Neural progenitor cell (in vitro differentiated cells): ENCODE results near the gene PDLIM5. TPM values are rescaled to one million over a fixed set of nuclear protein-coding genes. Genes with fewer than 3 reads are reported as not detected.

Experiments
- DNase-seq: peaks from one replicate; pipeline ENCODE4 v3.0.0-alpha.2; 2016; ENCODE audit warnings: low spot score
- H2AFZ ChIP-seq: fragments of 200-600 bp; sonication (generic); replicated peaks from 2 replicates; pipeline ENCODE4 v1.6.1; 2016; ENCODE audit warnings: antibody characterized with exemption
- H3F3A ChIP-seq: fragments of 200-600 bp; sonication (generic); 2 replicates; pipeline ENCODE4 v1.6.1; 2016; ENCODE audit warnings: antibody characterized with exemption, low read depth
- H3K27ac ChIP-seq: fragments of 200-600 bp; sonication (generic); 2 replicates; pipeline ENCODE4 v1.5.1; 2016; ENCODE audit warnings: mild to moderate bottlenecking
- H3K27me3 ChIP-seq: fragments of 200-600 bp; sonication (generic); 2 replicates; pipeline ENCODE4 v1.6.1; 2016; ENCODE audit warnings: mild to moderate bottlenecking, moderate library complexity
- H3K36me3 ChIP-seq: fragments of 200-600 bp; sonication (generic); 2 replicates; pipeline ENCODE4 v1.5.1; 2016
- H3K4me1 ChIP-seq: fragments of 200-600 bp; sonication (generic); 2 replicates; pipeline ENCODE4 v1.6.1; 2016; ENCODE audit warnings: mixed run types
- H3K4me2 ChIP-seq: fragments of 200-600 bp; sonication (generic); 2 replicates; pipeline ENCODE4 v1.6.1; 2016
- H3K4me3 ChIP-seq: fragments of 200-600 bp; sonication (generic); 2 replicates; pipeline ENCODE4 v1.5.1; 2016
- H3K79me2 ChIP-seq: fragments of 200-600 bp; sonication (generic); 2 replicates; pipeline ENCODE4 v1.6.1; 2016; ENCODE audit warnings: low read depth
- H3K9ac ChIP-seq: fragments of 200-600 bp; sonication (generic); 2 replicates; pipeline ENCODE4 v1.6.1; 2016
- H3K9me3 ChIP-seq: fragments of 200-600 bp; sonication (generic); 2 replicates; pipeline ENCODE4 v1.5.1; 2016; ENCODE audit warnings: low read depth
- H4K20me1 ChIP-seq: fragments of 200-600 bp; sonication (generic); 2 replicates; pipeline ENCODE4 v1.6.1; 2016; ENCODE audit warnings: low read depth
- H3K27ac Mint-ChIP-seq: 3 replicates; pipeline ENCODE4 v1.8.0; 2021; ENCODE audit warnings: mixed read lengths
- H3K27me3 Mint-ChIP-seq: 2 replicates; pipeline ENCODE4 v1.8.0; 2022; ENCODE audit warnings: low read depth, mild to moderate bottlenecking, inconsistent platforms, moderate library complexity, mixed read lengths; ENCODE audit not compliant: insufficient read depth
- H3K36me3 Mint-ChIP-seq: 3 replicates; pipeline ENCODE4 v1.8.0; 2021; ENCODE audit warnings: mixed read lengths
- H3K4me1 Mint-ChIP-seq: 3 replicates; pipeline ENCODE4 v1.8.0; 2021; ENCODE audit warnings: mixed read lengths
- H3K4me3 Mint-ChIP-seq: 3 replicates; pipeline ENCODE4 v1.8.0; 2021; ENCODE audit warnings: mild to moderate bottlenecking, moderate library complexity, mixed read lengths
- H3K9me3 Mint-ChIP-seq: 3 replicates; pipeline ENCODE4 v1.8.0; 2020; ENCODE audit warnings: mixed read lengths
- CTCF ChIP-seq: fragments of 200-600 bp; sonication (generic); IDR thresholded peaks from 2 replicates; pipeline ENCODE4 v1.5.1; 2017; ENCODE audit warnings: antibody characterized with exemption, mild to moderate bottlenecking
- EZH2 ChIP-seq: fragments of 200-600 bp; sonication (generic); IDR thresholded peaks from 2 replicates; pipeline ENCODE4 v1.6.1; 2017; ENCODE audit warnings: antibody characterized with exemption, mild to moderate bottlenecking, moderate library complexity
- EZH2phosphoT487 ChIP-seq: fragments of 200-600 bp; sonication (generic); IDR thresholded peaks from 2 replicates; pipeline ENCODE4 v1.6.1; 2017; ENCODE audit warnings: antibody characterized with exemption
- total RNA-seq: library from RNA; depleted of rRNA; stranded (reverse); fragments of >200 nt; gene quantifications from 2 replicates; pipeline ENCODE4 v1.2.3, GENCODE V29; 2015; ENCODE audit warnings: low replicate concordance

Gene PDLIM5
- total RNA-seq, 1 donor from 2014 or later, result 68.4 TPM

- peaks cover 54% of the 10 kb centered on the region for H3K4me1 ChIP-seq
- no peak for DNase-seq
- TF ChIP-seq EZH2 (no peak), CTCF (no peak), EZH2phosphoT487 (no peak)
- H3K4me3 ChIP-seq, result peak overlapping the region; percentile 4
- H3F3A ChIP-seq, result peaks cover 28% of the 10 kb centered on the region
- peak overlapping the region; percentile 78 for H3K4me3 Mint-ChIP-seq
- H4K20me1 ChIP-seq, result peaks cover 12% of the 10 kb centered on the region
- H3K9me3 Mint-ChIP-seq, result no peaks in the 10 kb centered on the region
- no peak overlapping the region for H2AFZ ChIP-seq
- H3K9ac ChIP-seq, result no peak overlapping the region
- peaks cover 72% of the 10 kb centered on the region for H3K79me2 ChIP-seq
- H3K27me3 ChIP-seq, result peaks cover 12% of the 10 kb centered on the region
- no peaks in the 10 kb centered on the region for H3K9me3 ChIP-seq
- peaks cover 62% of the 10 kb centered on the region for H3K4me1 Mint-ChIP-seq
- H3K4me2 ChIP-seq, result peak overlapping the region; percentile 97
- H3K27me3 Mint-ChIP-seq, result peaks cover 5% of the 10 kb centered on the region
- H3K27ac ChIP-seq, result no peak overlapping the region
- peak overlapping the region; percentile 70 for H3K27ac Mint-ChIP-seq
- H3K36me3 Mint-ChIP-seq, result peaks cover 7% of the 10 kb centered on the region
- no peaks in the 10 kb centered on the region for H3K36me3 ChIP-seq
Measured at GRCh38 chr4:94455081-94455480, 3.3 kb downstream of the PDLIM5 start.

GRCh38 chr4:94457692-94458106 is 6.0 kb downstream of the PDLIM5 start:
- Histone ChIP-seq H2AFZ (no peak overlapping the region), H3K27me3 (no peaks in the 10 kb centered on the region), H3K36me3 (no peaks in the 10 kb centered on the region), H3K9ac (no peak overlapping the region), H3K4me1 (peaks cover 57% of the 10 kb centered on the region), H3K79me2 (peaks cover 93% of the 10 kb centered on the region), H3K4me3 (peak overlapping the region; percentile 27), H3K4me2 (peak overlapping the region; percentile 65), H3F3A (peaks cover 19% of the 10 kb centered on the region), H3K9me3 (no peaks in the 10 kb centered on the region), H3K27ac (peak overlapping the region; percentile 81), H4K20me1 (peaks cover 8% of the 10 kb centered on the region)
- H3K4me3 Mint-ChIP-seq, result peak overlapping the region; percentile 74
- H3K27ac Mint-ChIP-seq, result peak overlapping the region; percentile 58
- TF ChIP-seq CTCF, result no peak
- peak; percentile 52 for TF ChIP-seq EZH2phosphoT487
- H3K27me3 Mint-ChIP-seq, result peaks cover 4% of the 10 kb centered on the region
- H3K36me3 Mint-ChIP-seq, result peaks cover 19% of the 10 kb centered on the region
- peaks cover 77% of the 10 kb centered on the region for H3K4me1 Mint-ChIP-seq
- H3K9me3 Mint-ChIP-seq, result no peaks in the 10 kb centered on the region
- peak; percentile 90 for DNase-seq

GRCh38 chr4:94458682-94459081 is 6.9 kb downstream of the PDLIM5 start:
- H3K79me2 ChIP-seq, result peaks cover 90% of the 10 kb centered on the region
- H3K4me1 ChIP-seq, result peaks cover 50% of the 10 kb centered on the region
- H3K36me3 ChIP-seq, result no peaks in the 10 kb centered on the region
- H4K20me1 ChIP-seq, result no peaks in the 10 kb centered on the region
- peak overlapping the region; percentile 27 for H3K4me3 ChIP-seq
- peak overlapping the region; percentile 62 for H3K4me3 Mint-ChIP-seq
- no peaks in the 10 kb centered on the region for H3K9me3 ChIP-seq
- no peak overlapping the region for H3K9ac ChIP-seq
- H2AFZ ChIP-seq, result no peak overlapping the region
- DNase-seq, result no peak
- no peaks in the 10 kb centered on the region for H3K27me3 ChIP-seq
- TF ChIP-seq CTCF (no peak), EZH2 (no peak), EZH2phosphoT487 (no peak)
- peak overlapping the region; percentile 65 for H3K4me2 ChIP-seq
- H3K36me3 Mint-ChIP-seq, result peaks cover 19% of the 10 kb centered on the region
- H3K9me3 Mint-ChIP-seq, result no peaks in the 10 kb centered on the region
- peaks cover 71% of the 10 kb centered on the region for H3K4me1 Mint-ChIP-seq
- H3K27me3 Mint-ChIP-seq, result peaks cover 4% of the 10 kb centered on the region
- H3K27ac ChIP-seq, result peak overlapping the region; percentile 44
- peak overlapping the region; percentile 98 for H3K27ac Mint-ChIP-seq
- peaks cover 14% of the 10 kb centered on the region for H3F3A ChIP-seq
